ENCODE results near the gene ADAP2. TPM values are rescaled to one million over a fixed set of nuclear protein-coding genes. Genes with fewer than 3 reads are reported as not detected.
A peak's percentile ranks its signal among the peaks of the same experiment; 100 is the strongest.

The ADAP2 gene, protein sequence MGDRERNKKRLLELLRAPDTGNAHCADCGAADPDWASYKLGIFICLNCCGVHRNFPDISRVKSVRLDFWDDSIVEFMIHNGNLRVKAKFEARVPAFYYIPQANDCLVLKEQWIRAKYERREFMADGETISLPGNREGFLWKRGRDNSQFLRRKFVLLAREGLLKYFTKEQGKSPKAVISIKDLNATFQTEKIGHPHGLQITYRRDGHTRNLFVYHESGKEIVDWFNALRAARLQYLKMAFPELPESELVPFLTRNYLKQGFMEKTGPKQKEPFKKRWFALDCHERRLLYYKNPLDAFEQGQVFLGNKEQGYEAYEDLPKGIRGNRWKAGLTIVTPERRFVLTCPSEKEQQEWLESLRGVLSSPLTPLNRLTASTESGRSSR
- total RNA-seq, result 1 to 10 TPM; 1.2 to 4.7 (median 4.3) TPM

DNA sequence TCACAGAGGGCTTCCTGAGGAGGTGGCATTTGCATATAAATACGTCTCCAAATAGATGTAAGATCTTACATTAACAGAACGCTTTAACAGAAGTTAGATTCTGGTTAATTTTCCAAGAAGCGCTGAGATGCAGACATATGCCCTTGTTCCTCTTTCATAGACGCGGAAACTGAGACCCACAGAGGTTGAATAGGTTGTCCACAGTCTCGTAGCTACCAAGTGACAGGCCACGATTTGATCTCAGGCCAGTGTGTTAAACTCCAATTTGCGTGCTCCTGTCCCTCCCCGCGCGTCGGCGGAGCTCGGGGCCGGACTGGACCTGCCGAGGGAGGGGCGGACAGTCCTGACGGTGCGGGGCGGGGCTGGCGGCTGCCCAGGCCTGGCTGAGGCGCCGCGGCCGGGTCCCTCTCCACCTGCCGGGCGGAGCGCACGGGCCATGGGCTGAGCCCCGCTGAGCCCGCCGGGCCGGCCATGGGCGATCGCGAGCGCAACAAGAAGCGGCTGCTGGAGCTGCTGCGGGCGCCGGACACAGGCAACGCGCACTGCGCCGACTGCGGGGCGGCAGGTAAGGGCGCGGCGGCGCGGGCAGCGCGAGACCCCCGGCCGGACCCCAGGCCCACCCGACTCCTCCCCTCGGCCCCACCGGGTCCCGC, at the start of gene ADAP2:
Gene ADAP2, plus strand, starts transcription at position 402 of the 653 bp plus-strand sequence. Its CDS starts 70 bp downstream, at position 472.
- peak within 1 kb of the TSS; percentile 42 to 53 (median 47) for H3K4me3 ChIP-seq
- peaks cover 0 to 9% of the 10 kb centered on the region in 2 donors for H3K4me1 ChIP-seq
- no peaks in the 10 kb centered on the region for H3K36me3 ChIP-seq
- peak in 1 of 2 donors; percentile 18 for TF ChIP-seq POLR2A (IDR thresholded peaks at IDR 0.05)
- TF ChIP-seq, protein P1, sequence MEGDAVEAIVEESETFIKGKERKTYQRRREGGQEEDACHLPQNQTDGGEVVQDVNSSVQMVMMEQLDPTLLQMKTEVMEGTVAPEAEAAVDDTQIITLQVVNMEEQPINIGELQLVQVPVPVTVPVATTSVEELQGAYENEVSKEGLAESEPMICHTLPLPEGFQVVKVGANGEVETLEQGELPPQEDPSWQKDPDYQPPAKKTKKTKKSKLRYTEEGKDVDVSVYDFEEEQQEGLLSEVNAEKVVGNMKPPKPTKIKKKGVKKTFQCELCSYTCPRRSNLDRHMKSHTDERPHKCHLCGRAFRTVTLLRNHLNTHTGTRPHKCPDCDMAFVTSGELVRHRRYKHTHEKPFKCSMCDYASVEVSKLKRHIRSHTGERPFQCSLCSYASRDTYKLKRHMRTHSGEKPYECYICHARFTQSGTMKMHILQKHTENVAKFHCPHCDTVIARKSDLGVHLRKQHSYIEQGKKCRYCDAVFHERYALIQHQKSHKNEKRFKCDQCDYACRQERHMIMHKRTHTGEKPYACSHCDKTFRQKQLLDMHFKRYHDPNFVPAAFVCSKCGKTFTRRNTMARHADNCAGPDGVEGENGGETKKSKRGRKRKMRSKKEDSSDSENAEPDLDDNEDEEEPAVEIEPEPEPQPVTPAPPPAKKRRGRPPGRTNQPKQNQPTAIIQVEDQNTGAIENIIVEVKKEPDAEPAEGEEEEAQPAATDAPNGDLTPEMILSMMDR (IDR thresholded peaks at IDR 0.05 in 4 of 5, conservative IDR thresholded peaks at IDR 0.05 in 1 of 5), result no peak
- intact Hi-C loops (cut with DNase I; ENCODE audit: low total_unique reads) (no loop called here), in situ Hi-C loops (cut with MboI; ENCODE audit: low sequenced_read_pairs in 4 of 4) (loop anchor here in 1 of 4 donors (25.0 kb wide), 1 partner anchor 291 kb away; no protein-coding TSS in a partner anchor)
- DNase-seq, result peak in 1 of 2 donors; percentile 25
- H3K9me3 ChIP-seq, result no peaks in the 10 kb centered on the region
- H3K27me3 ChIP-seq, result peaks cover 34 to 38% (median 37%) of the 10 kb centered on the region in 3 donors
- ATAC-seq, result no peak
- peak within 1 kb of the TSS; percentile 4 to 50 (median 26) for H3K27ac ChIP-seq

DNA sequence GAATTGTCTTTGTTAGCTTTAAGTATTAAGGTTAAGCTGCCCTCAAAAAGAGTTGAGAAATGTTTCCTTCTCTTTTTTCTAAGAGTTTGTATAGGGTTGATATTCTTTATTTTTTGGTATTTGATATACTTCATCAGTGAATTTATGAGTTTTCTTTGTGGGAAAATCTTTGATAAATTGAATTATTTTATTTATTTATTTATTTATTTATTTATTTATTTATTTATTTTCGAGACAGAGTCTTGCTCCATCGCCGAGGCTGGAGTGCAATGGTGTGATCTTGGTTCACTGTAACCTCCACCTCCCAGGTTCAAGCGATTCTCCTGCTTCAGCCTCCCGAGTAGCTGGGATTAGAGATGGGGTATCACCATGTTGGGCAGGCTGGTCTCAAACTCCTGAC, 35.6 kb upstream of the ADAP2 start:
- no peak for TF ChIP-seq POLR2A (IDR thresholded peaks at IDR 0.05)
- TF ChIP-seq, protein P1 (IDR thresholded peaks at IDR 0.05 in 4 of 5, conservative IDR thresholded peaks at IDR 0.05 in 1 of 5), result no peak

DNA sequence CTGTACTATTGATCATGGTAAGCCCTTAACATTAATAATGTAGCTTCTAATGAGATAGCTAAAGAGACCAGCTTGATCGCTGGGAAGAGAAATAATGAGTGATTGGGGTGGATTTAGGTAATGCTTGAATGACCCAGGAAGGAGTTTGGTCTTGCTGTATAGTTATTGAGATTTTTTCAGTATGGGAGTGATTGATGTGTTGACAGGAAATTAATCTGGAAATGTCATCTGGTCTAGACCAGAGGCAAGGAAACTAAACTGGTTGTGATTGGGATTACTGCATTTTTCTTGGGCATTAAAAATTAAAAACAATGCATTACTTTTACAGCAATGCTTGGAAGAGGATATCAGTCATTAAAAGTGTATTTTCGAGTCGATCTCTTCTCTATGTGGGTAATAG, 27.5 kb upstream of the ADAP2 start:
- ATAC-seq (no peak), DNase-seq (no peak)
- H3K4me3 ChIP-seq, result no peak overlapping the region
- H3K4me1 ChIP-seq, result no peaks in the 10 kb centered on the region
- H3K9me3 ChIP-seq, result no peaks in the 10 kb centered on the region
- intact Hi-C loops (cut with DNase I; ENCODE audit: low total_unique reads), result no loop called here
- TF ChIP-seq POLR2A (IDR thresholded peaks at IDR 0.05), result no peak
- TF ChIP-seq, protein P1 (IDR thresholded peaks at IDR 0.05 in 4 of 5, conservative IDR thresholded peaks at IDR 0.05 in 1 of 5), result no peak
- no peak overlapping the region for H3K27ac ChIP-seq
- H3K36me3 ChIP-seq, result peaks cover 0 to 15% of the 10 kb centered on the region in 2 donors
- no peaks in the 10 kb centered on the region for H3K27me3 ChIP-seq
- in situ Hi-C loops (cut with MboI; ENCODE audit: low sequenced_read_pairs in 4 of 4), result no loop called here

More for the DNA sequence above, 35.6 kb upstream of the ADAP2 start:
- in situ Hi-C loops (cut with MboI; ENCODE audit: low sequenced_read_pairs in 4 of 4) (no loop called here), intact Hi-C loops (cut with DNase I; ENCODE audit: low total_unique reads) (no loop called here)
- ATAC-seq (no peak), DNase-seq (no peak)
- H3K27ac ChIP-seq, result no peak overlapping the region
- no peaks in the 10 kb centered on the region for H3K4me1 ChIP-seq
- H3K4me3 ChIP-seq, result no peak overlapping the region
- H3K9me3 ChIP-seq, result no peaks in the 10 kb centered on the region
- no peaks in the 10 kb centered on the region for H3K27me3 ChIP-seq
- no peaks in the 10 kb centered on the region for H3K36me3 ChIP-seq

DNA sequence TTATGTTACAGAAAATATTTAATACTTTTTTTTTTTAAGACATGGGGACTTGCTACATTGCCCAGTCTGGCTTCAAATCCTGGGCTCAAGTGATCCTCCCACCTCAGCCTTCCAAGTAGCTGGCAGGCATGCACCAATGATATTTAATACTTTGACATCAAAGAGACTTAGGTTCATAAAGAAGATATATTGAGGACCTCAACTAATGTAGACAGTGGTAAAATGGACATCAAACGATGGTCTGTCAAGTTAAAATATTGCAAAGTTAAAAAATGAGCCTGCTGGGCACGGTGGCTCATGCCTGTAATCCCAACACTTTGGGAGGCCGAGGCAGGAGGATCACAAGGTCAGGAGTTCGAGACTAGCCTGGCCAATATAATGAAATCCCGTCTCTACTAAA, 24.4 kb upstream of the ADAP2 start:
- in situ Hi-C loops (cut with MboI; ENCODE audit: low sequenced_read_pairs in 4 of 4), result no loop called here
- ATAC-seq (no peak), DNase-seq (no peak)
- no peak overlapping the region for H3K27ac ChIP-seq
- no peaks in the 10 kb centered on the region for H3K4me1 ChIP-seq
- no peak overlapping the region for H3K4me3 ChIP-seq
- H3K9me3 ChIP-seq, result no peaks in the 10 kb centered on the region
- intact Hi-C loops (cut with DNase I; ENCODE audit: low total_unique reads), result no loop called here
- TF ChIP-seq, protein P1 (IDR thresholded peaks at IDR 0.05 in 4 of 5, conservative IDR thresholded peaks at IDR 0.05 in 1 of 5), result no peak
- no peak for TF ChIP-seq POLR2A (IDR thresholded peaks at IDR 0.05)
- peaks cover 3 to 30% of the 10 kb centered on the region in 2 donors for H3K36me3 ChIP-seq
- no peaks in the 10 kb centered on the region for H3K27me3 ChIP-seq
